AG04449 (cell line): ENCODE results near the gene SLC25A5.
A peak's percentile ranks its signal among the peaks of the same experiment; 100 is the strongest.
"Not testable (repeated sequence)": the region's sequence is repeated elsewhere in the genome, so short reads cannot be mapped to it uniquely, and the experiment has no call there.

Experiments used
- CTCF ChIA-PET: fragments of 350-600 bp; formaldehyde crosslinking; extraction: SDS; loops from one replicate; lab custom pipeline; 2021; ENCODE audit warnings: antibody characterized with exemption; lab: Yijun Ruan, JAX
- POLR2A ChIA-PET: fragments of 400-600, 350-600 bp; formaldehyde crosslinking; extraction: SDS; loops from one replicate; lab custom pipeline; 2020; ENCODE audit warnings: antibody characterized with exemption, inconsistent platforms; lab: Yijun Ruan, JAX
- DNase-seq: peaks from one replicate; pipeline ENCODE4 v3.0.0-alpha.2; 2010; ENCODE audit warnings: low read depth, low spot score
- H3K4me3 ChIP-seq: 2 replicates; pipeline ENCODE4 v1.5.1; 2011; ENCODE audit warnings: low read depth, mild to moderate bottlenecking, control low read depth, low read length
- CTCF ChIP-seq: IDR thresholded peaks from one replicate; pipeline ENCODE4 v1.5.1; 2011; ENCODE audit warnings: mild to moderate bottlenecking, moderate library complexity, low read length, control low read depth, inconsistent platforms; ENCODE audit not compliant: insufficient read depth; ENCODE audit errors: missing control alignments

Gene SLC25A5

GRCh38 chrX:119482041-119482440 is 13.8 kb downstream of the SLC25A5 start:
- no peak for TF ChIP-seq CTCF
- no peak for DNase-seq
- ChIA-PET CTCF (interaction anchor here (0.9 to 29.7 kb wide), 11 partner anchors 8 to 276 kb away, joined by 3 to 627 read pairs (median 8); partner anchors contain the start of gene SOWAHD), POLR2A (interaction anchor here (1.5 kb wide), 1 partner anchor 13 kb away, joined by 5 read pairs; no protein-coding TSS in a partner anchor)
- no peak overlapping the region for H3K4me3 ChIP-seq

- no peak for DNase-seq
- POLR2A ChIA-PET = interaction anchor here (0.6 to 1.5 kb wide), 2 partner anchors 9 to 13 kb away, joined by 3 to 5 read pairs; no protein-coding TSS in a partner anchor
- H3K4me3 ChIP-seq = peak overlapping the region; percentile 44
- CTCF ChIA-PET = interaction anchor here (0.6 to 29.7 kb wide), 17 partner anchors 8 to 301 kb away, joined by 3 to 627 read pairs (median 4); partner anchors contain the start of gene SOWAHD
- TF ChIP-seq CTCF = peak; percentile 71
Observed at GRCh38 chrX:119482481-119483480, 14.5 kb downstream of the SLC25A5 start.

GRCh38 chrX:119486745-119487144 is 18.5 kb downstream of the SLC25A5 start:
- no peak for DNase-seq
- no peak for TF ChIP-seq CTCF
- ChIA-PET CTCF (interaction anchor here (2.0 to 29.7 kb wide), 3 partner anchors 10 to 23 kb away, joined by 7 to 627 read pairs (median 43); no protein-coding TSS in a partner anchor), POLR2A (no interaction called here)
- H3K4me3 ChIP-seq = no peak overlapping the region

GRCh38 chrX:119487766-119488165 is 19.5 kb downstream of the SLC25A5 start:
- POLR2A ChIA-PET, DNase-seq, H3K4me3 ChIP-seq: not testable (repeated sequence)
- CTCF ChIA-PET = interaction anchor here (1.1 to 29.7 kb wide), 4 partner anchors 9 to 22 kb away, joined by 3 to 627 read pairs (median 25); no protein-coding TSS in a partner anchor

- POLR2A ChIA-PET = no interaction called here
- TF ChIP-seq CTCF = peak; percentile 24
- no peak for DNase-seq
- CTCF ChIA-PET = interaction anchor here (0.7 to 29.7 kb wide), 4 partner anchors 8 to 115 kb away, joined by 3 to 627 read pairs (median 24); no protein-coding TSS in a partner anchor
- H3K4me3 ChIP-seq = no peak overlapping the region
Observed at GRCh38 chrX:119488749-119489148, 20.5 kb downstream of the SLC25A5 start.

- CTCF ChIA-PET = interaction anchor here (0.7 to 29.7 kb wide), 5 partner anchors 8 to 247 kb away, joined by 3 to 627 read pairs (median 4); no protein-coding TSS in a partner anchor
- no peak for DNase-seq
- H3K4me3 ChIP-seq = no peak overlapping the region
- TF ChIP-seq CTCF = no peak
- POLR2A ChIA-PET = no interaction called here
Observed at GRCh38 chrX:119489212-119490074, 21.2 kb downstream of the SLC25A5 start.
